ENCODE data around the gene PCNX1. TPM values are rescaled to one million over a fixed set of nuclear protein-coding genes. Genes with fewer than 3 reads are reported as not detected.
A peak's percentile ranks its signal among the peaks of the same experiment; 100 is the strongest.

PCNX1 gene
- total and polyA plus RNA-seq, 9 of the 15 experiments (the other 6 are each of a cell fraction or from before 2014, with no cell fraction given): 0.30 to 4.5 (median 2.3) TPM

DNA sequence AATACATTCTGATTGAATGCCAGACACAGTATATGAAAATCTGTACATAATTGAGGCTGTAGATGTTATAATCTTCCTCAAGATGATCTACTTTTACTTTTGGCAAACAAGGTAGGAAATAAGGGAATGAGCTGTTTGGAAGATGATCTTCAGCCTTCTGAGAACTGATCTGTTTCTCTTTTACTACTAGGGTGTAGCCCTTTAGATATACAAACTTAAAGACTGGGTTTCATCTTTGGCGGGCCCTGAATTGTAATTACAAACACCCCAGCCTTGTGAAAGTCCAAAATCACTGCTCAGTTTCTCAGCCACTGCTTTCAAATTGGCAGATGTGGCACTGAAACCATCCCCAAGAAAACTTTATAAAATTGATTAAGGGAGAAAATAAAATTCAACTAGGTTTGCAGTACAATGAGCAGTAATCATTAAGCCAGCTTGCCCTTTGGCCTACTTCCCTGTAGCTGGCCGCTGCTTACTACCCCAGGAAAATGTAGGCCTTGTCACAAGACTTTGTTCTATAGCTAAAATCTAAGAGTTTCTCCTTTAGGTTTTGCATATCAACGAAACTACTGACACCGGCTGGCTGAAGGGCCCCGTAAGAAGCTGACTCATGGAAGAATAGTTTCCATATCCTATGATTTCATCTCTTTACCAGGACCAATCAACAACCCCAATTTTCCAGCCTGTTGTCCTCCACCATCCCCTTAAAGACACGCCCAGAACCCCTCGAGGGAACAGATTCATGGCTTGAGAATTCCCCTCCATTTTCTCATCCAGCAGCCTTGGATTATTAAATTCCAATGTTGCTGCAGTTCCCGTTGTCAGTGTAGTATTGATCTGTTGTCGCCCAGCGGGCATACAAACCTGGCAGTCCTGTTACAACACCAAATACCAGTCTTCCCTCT is 210.8 kb downstream of the PCNX1 start:
- DNase-seq (ENCODE audit: extremely low read depth in 1 of 4, low spot score in 3 of 4) (peak in 1 of 4 experiments; percentile 11), FAIRE-seq (no peak), ATAC-seq (peak; percentile 37; the same call in 1 of the 3 replicates)
- Histone ChIP-seq H3K27ac (ENCODE audit: extremely low read depth, low read depth, low read length) (no peak overlapping the region), H3K79me2 (ENCODE audit: control insufficient read depth, insufficient read depth, low read length) (no peaks in the 10 kb centered on the region), H3K9me3 (replicated peaks; ENCODE audit: control insufficient read depth, insufficient read depth, low read depth, low read length) (no peaks in the 10 kb centered on the region), H3K27me3 (ENCODE audit: control insufficient read depth in 2 of 2, insufficient read depth in 2 of 2, low read length in 2 of 2) (no peaks in the 10 kb centered on the region), H2AFZ (ENCODE audit: low read depth, low read length) (peak overlapping the region; percentile 47; the same call in 1 of the 2 replicates), H3K4me3 (no peak overlapping the region), H4K20me1 (replicated peaks; ENCODE audit: control insufficient read depth, insufficient read depth, low read length) (no peaks in the 10 kb centered on the region), H3K9me1 (ENCODE audit: control insufficient read depth, insufficient read depth, low read length) (no peaks in the 10 kb centered on the region), H3K36me3 (ENCODE audit: control insufficient read depth, insufficient read depth, low read length) (no peaks in the 10 kb centered on the region), H3K9ac (ENCODE audit: insufficient read depth in 1 of 2, low read depth in 2 of 2, low read length in 2 of 2) (no peak overlapping the region), H3K4me2 (ENCODE audit: insufficient read depth, low read length) (no peak overlapping the region), H3K4me1 (replicated peaks in 1 of 2; ENCODE audit: control insufficient read depth in 2 of 2, insufficient read depth in 2 of 2, low read length in 2 of 2) (no peaks in the 10 kb centered on the region)
- no TSS peak for BruUV-seq (replicated peaks)
- intact Hi-C loops (cut with micrococcal nuclease): no loop called here
- POLR2A ChIA-PET: interaction anchor here (0.9 kb wide), 1 partner anchor 9 kb away, joined by 3 read pairs; no protein-coding TSS in a partner anchor
- CTCF ChIA-PET (ENCODE audit: low intra/inter-chr PET ratio): no interaction called here
- in situ Hi-C loops (cut with MboI): no loop called here
- 44% methylated on average over 9 of the region's 10 CpGs for WGBS (ENCODE audit: insufficient coverage, low coverage, missing lambda C conversion rate)
- TF ChIP-seq, protein P1, sequence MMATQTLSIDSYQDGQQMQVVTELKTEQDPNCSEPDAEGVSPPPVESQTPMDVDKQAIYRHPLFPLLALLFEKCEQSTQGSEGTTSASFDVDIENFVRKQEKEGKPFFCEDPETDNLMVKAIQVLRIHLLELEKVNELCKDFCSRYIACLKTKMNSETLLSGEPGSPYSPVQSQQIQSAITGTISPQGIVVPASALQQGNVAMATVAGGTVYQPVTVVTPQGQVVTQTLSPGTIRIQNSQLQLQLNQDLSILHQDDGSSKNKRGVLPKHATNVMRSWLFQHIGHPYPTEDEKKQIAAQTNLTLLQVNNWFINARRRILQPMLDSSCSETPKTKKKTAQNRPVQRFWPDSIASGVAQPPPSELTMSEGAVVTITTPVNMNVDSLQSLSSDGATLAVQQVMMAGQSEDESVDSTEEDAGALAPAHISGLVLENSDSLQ (IDR thresholded peaks at IDR 0.05): no peak
- TF ChIP-seq C11orf30 (IDR thresholded peaks at IDR 0.05; ENCODE audit: low read depth) (peak; percentile 63), L3MBTL2 (IDR thresholded peaks at IDR 0.05) (0 out of 2 replicates have a peak, but pooled peaks have one; percentile 16), NFE2 (IDR thresholded peaks at IDR 0.05; ENCODE audit: low read depth) (0 out of 2 replicates have a peak, but pooled peaks have one; percentile 39), ZFX (CRISPR knock-in tag; IDR thresholded peaks at IDR 0.05) (peak; percentile 23; the same call in 1 of the 2 replicates), MAFK (IDR thresholded peaks at IDR 0.05; ENCODE audit: low read length) (no peak), ATF7 (IDR thresholded peaks at IDR 0.05) (peak; percentile 36; the same call in 1 of the 2 replicates), MAFG (tag; conservative IDR thresholded peaks at IDR 0.05) (peak; percentile 47; the same call in 1 of the 2 replicates), NKRF (IDR thresholded peaks at IDR 0.05; ENCODE audit: borderline replicate concordance) (no peak), STAT5B (CRISPR knock-in tag; IDR thresholded peaks at IDR 0.05) (no peak), TEAD4 (IDR thresholded peaks at IDR 0.05; ENCODE audit: low read length) (no peak), TEAD4 (CRISPR knock-in tag; IDR thresholded peaks at IDR 0.05; ENCODE audit: borderline replicate concordance) (no peak), ZNF347 (CRISPR knock-in tag; IDR thresholded peaks at IDR 0.05; ENCODE audit: low read depth) (no peak), BHLHE40 (IDR thresholded peaks at IDR 0.05; ENCODE audit: low read length) (no peak), JUND (IDR thresholded peaks at IDR 0.05; ENCODE audit: borderline replicate concordance, low read depth, low read length) (peak; percentile 28; the same call in 1 of the 2 replicates), JUND (tag; IDR thresholded peaks at IDR 0.05; ENCODE audit: borderline replicate concordance, low read depth, low read length) (0 out of 3 replicates have a peak, but pooled peaks have one; percentile 22), CBFA2T3 (IDR thresholded peaks at IDR 0.05) (no peak)
- TF ChIP-seq, protein P2, sequence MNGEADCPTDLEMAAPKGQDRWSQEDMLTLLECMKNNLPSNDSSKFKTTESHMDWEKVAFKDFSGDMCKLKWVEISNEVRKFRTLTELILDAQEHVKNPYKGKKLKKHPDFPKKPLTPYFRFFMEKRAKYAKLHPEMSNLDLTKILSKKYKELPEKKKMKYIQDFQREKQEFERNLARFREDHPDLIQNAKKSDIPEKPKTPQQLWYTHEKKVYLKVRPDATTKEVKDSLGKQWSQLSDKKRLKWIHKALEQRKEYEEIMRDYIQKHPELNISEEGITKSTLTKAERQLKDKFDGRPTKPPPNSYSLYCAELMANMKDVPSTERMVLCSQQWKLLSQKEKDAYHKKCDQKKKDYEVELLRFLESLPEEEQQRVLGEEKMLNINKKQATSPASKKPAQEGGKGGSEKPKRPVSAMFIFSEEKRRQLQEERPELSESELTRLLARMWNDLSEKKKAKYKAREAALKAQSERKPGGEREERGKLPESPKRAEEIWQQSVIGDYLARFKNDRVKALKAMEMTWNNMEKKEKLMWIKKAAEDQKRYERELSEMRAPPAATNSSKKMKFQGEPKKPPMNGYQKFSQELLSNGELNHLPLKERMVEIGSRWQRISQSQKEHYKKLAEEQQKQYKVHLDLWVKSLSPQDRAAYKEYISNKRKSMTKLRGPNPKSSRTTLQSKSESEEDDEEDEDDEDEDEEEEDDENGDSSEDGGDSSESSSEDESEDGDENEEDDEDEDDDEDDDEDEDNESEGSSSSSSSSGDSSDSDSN (IDR thresholded peaks at IDR 0.05; ENCODE audit: borderline replicate concordance in 1 of 2, low read depth in 2 of 2, low read length in 2 of 2): no peak
